OCI-LY3 (cell line): ENCODE data around the gene TPCN2.

ENCODE experiments used
- EZH2phosphoT487 ChIP-seq: fragments of 200-600 bp; shearing (Covaris generic); IDR thresholded peaks from 2 replicates; pipeline ENCODE4 v1.6.1; 2018; ENCODE audit warnings: antibody characterized with exemption, mixed run types, low read depth
- TF ChIP-seq, protein P1 (sequence below): fragments of 200-600, 300-600 bp; sonication (generic); IDR thresholded peaks from 2 replicates; pipeline ENCODE4 v1.5.1; 2014; ENCODE audit warnings: antibody characterized with exemption, low read length, low read depth

DNA sequence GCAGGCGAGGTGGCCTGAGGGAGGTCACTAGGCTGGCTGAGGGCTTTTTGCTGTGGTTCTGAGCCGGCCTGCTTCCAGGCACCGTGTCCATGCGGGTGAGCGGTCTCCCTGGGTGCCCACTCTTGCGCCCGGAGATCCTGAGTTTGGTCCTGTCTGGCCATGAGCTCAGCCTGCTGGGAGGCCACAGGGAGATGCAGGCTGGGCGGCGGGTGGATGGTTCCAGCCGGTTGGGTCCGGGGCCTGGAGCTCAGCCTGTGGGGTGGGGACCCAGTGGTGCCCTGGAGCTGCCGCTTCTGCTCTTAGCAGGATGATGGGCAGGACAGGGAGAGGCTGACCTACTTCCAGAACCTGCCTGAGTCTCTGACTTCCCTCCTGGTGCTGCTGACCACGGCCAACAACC lies 18.5 kb downstream of the TPCN2 start:
- TF ChIP-seq, protein P1, sequence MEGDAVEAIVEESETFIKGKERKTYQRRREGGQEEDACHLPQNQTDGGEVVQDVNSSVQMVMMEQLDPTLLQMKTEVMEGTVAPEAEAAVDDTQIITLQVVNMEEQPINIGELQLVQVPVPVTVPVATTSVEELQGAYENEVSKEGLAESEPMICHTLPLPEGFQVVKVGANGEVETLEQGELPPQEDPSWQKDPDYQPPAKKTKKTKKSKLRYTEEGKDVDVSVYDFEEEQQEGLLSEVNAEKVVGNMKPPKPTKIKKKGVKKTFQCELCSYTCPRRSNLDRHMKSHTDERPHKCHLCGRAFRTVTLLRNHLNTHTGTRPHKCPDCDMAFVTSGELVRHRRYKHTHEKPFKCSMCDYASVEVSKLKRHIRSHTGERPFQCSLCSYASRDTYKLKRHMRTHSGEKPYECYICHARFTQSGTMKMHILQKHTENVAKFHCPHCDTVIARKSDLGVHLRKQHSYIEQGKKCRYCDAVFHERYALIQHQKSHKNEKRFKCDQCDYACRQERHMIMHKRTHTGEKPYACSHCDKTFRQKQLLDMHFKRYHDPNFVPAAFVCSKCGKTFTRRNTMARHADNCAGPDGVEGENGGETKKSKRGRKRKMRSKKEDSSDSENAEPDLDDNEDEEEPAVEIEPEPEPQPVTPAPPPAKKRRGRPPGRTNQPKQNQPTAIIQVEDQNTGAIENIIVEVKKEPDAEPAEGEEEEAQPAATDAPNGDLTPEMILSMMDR = no peak
- no peak for TF ChIP-seq EZH2phosphoT487
